ENCODE measurements around the gene UVSSA.

Gene UVSSA

GRCh38 chr4:1316537-1317168, 30.4 kb upstream of the UVSSA start:
- DNase-seq: no peak

- DNase-seq: no peak
Measured at GRCh38 chr4:1317177-1318045, 29.6 kb upstream of the UVSSA start.

GRCh38 chr4:1318046-1318375, 29.0 kb upstream of the UVSSA start:
- DNase-seq: no peak

GRCh38 chr4:1318488-1319213, 28.4 kb upstream of the UVSSA start:
- DNase-seq: no peak

- DNase-seq: no peak
Measured at GRCh38 chr4:1321486-1321885, 25.5 kb upstream of the UVSSA start.

- no peak for DNase-seq
Measured at GRCh38 chr4:1321946-1322650, 24.9 kb upstream of the UVSSA start.

GRCh38 chr4:1323280-1323634, 23.8 kb upstream of the UVSSA start:
- DNase-seq: no peak

- DNase-seq: peak; percentile 60
Measured at GRCh38 chr4:1323635-1324442, 23.2 kb upstream of the UVSSA start.

- DNase-seq: peak; percentile 50
Measured at GRCh38 chr4:1324443-1325175, 22.4 kb upstream of the UVSSA start.

GRCh38 chr4:1325176-1325480, 21.9 kb upstream of the UVSSA start:
- DNase-seq: no peak

- no peak for DNase-seq
Measured at GRCh38 chr4:1325681-1326635, 21.1 kb upstream of the UVSSA start.

- DNase-seq: no peak
Measured at GRCh38 chr4:1326751-1327525, 20.1 kb upstream of the UVSSA start.

GRCh38 chr4:1327526-1328266, 19.3 kb upstream of the UVSSA start:
- no peak for DNase-seq

- DNase-seq: no peak
Measured at GRCh38 chr4:1328267-1329155, 18.5 kb upstream of the UVSSA start.

- no peak for DNase-seq
Measured at GRCh38 chr4:1329408-1330371, 17.3 kb upstream of the UVSSA start.

GRCh38 chr4:1330761-1331590, 16.0 kb upstream of the UVSSA start:
- no peak for DNase-seq
